ENCODE results near the gene MYBPC3.

MYBPC3 gene

DNA sequence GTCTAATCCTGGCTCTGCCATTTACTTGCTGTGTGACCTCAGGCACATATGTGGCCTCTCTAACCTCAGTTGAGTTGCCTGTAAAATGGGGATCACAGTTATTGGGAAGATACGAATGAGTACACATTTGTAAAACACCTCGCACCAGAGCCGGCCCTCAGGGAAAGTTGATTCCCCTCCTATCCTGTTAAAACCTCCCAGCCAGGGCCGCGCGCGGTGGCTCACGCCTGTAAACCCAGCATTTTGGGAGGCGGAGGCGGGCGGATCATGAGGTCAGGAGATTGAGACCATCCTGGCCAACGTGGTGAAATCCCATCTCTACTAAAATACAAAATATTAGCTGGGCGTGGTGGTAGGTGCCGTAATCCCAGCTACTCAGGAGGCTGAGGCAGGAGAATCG lies 7.8 kb upstream of the MYBPC3 start:
- in situ Hi-C loops (cut with HindIII; ENCODE audit: low sequenced_read_pairs), result no loop called here
- DNase-seq (ENCODE audit: low read depth), result no peak
- no peak for TF ChIP-seq CTCF (IDR thresholded peaks at IDR 0.05; ENCODE audit: low read depth, low read length, missing control alignments)
- no peak overlapping the region for H3K4me3 ChIP-seq (ENCODE audit: low read depth, low read length)

GRCh38 chr11:47359586-47359985 lies 7.1 kb upstream of the MYBPC3 start:
- no peak for TF ChIP-seq CTCF (IDR thresholded peaks at IDR 0.05; ENCODE audit: low read depth, low read length, missing control alignments)
- no peak overlapping the region for H3K4me3 ChIP-seq (ENCODE audit: low read depth, low read length)
- in situ Hi-C loops (cut with HindIII; ENCODE audit: low sequenced_read_pairs), result no loop called here
- DNase-seq (ENCODE audit: low read depth), result no peak

GRCh38 chr11:47359162-47359561 lies 6.7 kb upstream of the MYBPC3 start:
- no peak for TF ChIP-seq CTCF (IDR thresholded peaks at IDR 0.05; ENCODE audit: low read depth, low read length, missing control alignments)
- H3K4me3 ChIP-seq (ENCODE audit: low read depth, low read length), result no peak overlapping the region
- DNase-seq (ENCODE audit: low read depth), result no peak
- in situ Hi-C loops (cut with HindIII; ENCODE audit: low sequenced_read_pairs), result no loop called here

- no peak for DNase-seq (ENCODE audit: low read depth)
- no peak for TF ChIP-seq CTCF (IDR thresholded peaks at IDR 0.05; ENCODE audit: low read depth, low read length, missing control alignments)
- in situ Hi-C loops (cut with HindIII; ENCODE audit: low sequenced_read_pairs), result no loop called here
- no peak overlapping the region for H3K4me3 ChIP-seq (ENCODE audit: low read depth, low read length)
Observed at GRCh38 chr11:47358731-47359051, 6.2 kb upstream of the MYBPC3 start.

GRCh38 chr11:47357985-47358730 lies 5.7 kb upstream of the MYBPC3 start:
- no peak overlapping the region for H3K4me3 ChIP-seq (ENCODE audit: low read depth, low read length)
- DNase-seq (ENCODE audit: low read depth), result no peak
- TF ChIP-seq CTCF (IDR thresholded peaks at IDR 0.05; ENCODE audit: low read depth, low read length, missing control alignments), result no peak
- in situ Hi-C loops (cut with HindIII; ENCODE audit: low sequenced_read_pairs), result no loop called here

DNA sequence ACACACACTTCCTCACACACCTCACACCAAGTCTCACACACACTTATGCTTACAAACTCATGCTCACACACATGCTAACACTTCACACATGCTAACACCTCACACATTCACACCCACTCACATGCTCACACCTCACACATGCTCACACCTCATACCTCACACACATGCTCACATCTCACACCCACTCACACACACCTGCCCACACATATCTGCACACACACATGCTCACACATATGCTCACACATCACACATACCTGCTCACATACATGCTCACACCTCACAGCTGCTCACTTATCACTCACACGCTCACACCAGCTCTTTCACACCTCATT lies 4.5 kb upstream of the MYBPC3 start:
- TF ChIP-seq CTCF (IDR thresholded peaks at IDR 0.05; ENCODE audit: low read depth, low read length, missing control alignments), result no peak
- DNase-seq (ENCODE audit: low read depth), result no peak
- in situ Hi-C loops (cut with HindIII; ENCODE audit: low sequenced_read_pairs), result no loop called here
- H3K4me3 ChIP-seq (ENCODE audit: low read depth, low read length), result no peak overlapping the region
